Activated T-helper 9 cell treated with anti-CD3 and anti-CD28 coated beads, Interleukin-2, amount 50 U/mL, for 16 hours (primary cell): Measurements from ENCODE around the gene NECAP2.
"Not testable (repeated sequence)": the region's sequence is repeated elsewhere in the genome, so short reads cannot be mapped to it uniquely, and the experiment has no call there.

ENCODE experiments used
- DNase-seq: peaks from one replicate; pipeline ENCODE4 v3.0.0-alpha.2; 2020; ENCODE audit warnings: low read depth

NECAP2 gene

DNA sequence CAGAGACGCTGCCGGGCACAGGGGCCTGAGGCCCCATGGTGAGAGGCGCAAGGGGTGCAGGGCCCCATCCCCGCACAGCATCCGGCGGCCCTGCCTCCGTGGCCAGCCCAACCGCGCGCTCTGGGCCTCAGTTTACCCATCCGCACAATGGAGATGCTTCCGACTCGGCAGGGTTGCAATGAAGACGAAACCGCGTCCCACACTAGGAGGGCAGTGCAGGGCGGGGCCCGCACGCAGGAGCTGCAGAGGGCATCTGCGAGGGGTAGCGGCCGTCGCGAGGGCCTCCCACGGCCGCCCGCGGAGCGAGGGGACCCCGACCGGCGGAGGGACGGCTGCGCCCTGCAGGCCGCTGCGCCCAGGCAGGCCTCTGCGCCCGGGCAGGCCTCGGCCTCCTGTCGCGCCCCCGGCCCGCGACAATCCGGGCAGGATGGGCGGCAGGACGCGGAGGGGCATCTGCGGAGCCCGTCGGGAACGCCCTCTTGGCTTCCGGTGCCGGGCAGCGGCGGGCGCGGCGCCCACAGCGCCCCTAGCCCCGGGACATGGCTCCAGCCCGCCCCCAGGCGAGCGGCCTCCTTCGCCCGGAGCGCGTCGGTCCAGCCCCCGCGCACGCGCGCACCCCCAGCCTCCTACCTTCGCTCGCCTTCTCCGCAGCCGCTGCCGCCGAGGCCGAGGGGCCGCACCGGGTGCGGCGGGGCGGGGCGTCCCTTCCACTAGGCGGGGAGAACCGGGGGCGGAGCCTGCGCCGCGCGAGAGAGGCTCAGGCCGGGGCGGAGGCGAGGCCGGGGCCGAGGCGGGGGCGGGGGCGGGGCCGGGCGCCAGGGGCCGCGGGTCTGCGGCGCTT lies 58.3 kb downstream of the NECAP2 start:
- peak; percentile 77 for DNase-seq

DNA sequence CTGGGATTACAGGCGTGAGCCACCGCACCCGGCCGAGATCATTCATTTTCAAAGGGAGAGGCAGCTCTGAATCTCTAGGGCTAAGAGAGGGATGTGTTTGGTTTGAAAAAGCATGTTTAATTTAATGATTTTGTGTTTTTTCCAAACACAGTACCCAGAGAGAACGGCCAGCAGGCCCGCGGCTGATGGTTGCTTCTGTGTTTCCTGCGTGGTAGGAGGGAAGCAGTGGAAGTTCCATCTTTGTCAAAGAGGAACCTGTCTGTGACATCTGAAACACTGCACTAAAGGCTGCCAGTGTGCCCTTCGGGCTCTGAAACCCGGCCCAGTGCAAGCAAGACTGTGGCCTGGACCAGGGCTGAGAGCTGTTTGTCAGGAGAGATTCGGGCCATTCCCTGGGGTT lies 59.9 kb downstream of the NECAP2 start:
- not testable (repeated sequence) for DNase-seq

DNA sequence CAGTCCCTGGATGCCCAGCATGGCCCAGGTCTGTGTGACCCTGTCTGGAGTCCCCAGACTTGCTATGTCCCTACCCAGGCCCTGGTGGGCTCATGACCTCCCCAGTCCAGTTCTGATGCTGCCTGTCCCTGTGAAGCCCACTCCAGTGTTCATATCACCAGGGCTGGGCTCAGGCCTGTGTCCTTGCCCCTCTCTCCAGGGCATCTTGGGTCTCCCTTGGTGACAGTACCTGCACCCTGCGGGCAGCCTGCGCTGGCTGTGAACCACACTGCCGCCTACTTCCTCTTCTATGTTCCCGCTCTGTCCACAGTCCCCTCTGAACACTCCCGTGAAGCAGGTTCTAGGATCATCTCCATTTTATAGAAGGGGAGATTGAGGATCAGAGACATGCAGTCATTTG lies 60.5 kb downstream of the NECAP2 start:
- DNase-seq, result not testable (repeated sequence)

DNA sequence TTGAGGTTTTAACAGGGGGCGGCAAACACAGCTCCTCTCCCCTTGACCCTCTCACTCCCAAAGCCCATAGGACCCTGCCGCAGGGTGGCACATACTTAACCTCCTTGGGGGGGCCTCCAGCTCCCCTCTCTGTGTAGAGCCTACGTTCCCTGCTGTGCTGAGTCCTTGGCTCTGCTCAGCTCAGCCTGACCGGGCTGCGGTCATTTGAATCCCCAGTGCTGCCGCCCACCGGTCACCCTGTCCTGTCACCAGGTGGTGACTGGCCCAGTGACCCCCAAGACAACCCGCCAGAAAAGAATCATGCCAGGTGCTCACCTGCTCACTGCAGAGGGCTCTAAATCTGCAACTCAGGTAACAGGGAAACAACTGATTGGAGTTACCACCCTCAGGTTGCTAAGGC lies 60.9 kb downstream of the NECAP2 start:
- DNase-seq, result not testable (repeated sequence)

DNA sequence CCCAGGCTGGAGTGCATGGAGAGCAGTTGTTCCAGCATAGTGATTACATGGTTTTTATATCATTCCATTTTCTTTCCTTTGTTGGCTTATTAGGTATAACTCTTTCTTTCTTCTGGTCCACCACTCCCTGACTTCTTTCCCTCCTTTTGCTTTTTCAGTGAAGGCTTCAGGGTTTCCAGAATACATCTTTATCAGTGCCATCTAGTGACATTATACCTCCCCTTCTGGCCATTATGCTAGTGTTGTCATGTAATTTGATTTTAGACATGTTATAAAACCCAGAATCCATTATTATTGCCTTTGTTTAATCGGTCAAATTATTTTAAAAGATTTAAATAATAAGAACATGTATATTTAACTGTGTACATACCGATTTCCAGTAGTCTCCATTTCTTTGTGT lies 63.0 kb downstream of the NECAP2 start:
- no peak for DNase-seq

DNA sequence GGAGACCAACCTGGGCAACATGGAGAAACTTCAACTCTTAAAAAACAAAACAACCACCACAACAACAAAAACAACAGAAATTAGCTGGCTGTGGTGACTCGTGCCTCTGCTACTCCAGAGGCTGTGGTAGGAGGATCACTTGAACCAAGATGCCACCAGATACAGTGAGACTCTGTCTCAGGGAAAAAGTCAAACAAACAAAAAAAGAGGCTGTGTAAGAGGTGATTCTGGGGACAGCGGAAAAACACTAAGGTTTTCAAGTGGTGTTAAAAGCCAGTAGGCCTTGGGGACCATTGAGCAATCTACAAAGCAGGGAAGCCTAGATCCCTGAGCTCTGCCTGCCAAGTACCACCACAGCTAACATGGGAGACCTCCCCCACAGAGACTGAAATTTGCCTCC lies 65.3 kb downstream of the NECAP2 start:
- not testable (repeated sequence) for DNase-seq

DNA sequence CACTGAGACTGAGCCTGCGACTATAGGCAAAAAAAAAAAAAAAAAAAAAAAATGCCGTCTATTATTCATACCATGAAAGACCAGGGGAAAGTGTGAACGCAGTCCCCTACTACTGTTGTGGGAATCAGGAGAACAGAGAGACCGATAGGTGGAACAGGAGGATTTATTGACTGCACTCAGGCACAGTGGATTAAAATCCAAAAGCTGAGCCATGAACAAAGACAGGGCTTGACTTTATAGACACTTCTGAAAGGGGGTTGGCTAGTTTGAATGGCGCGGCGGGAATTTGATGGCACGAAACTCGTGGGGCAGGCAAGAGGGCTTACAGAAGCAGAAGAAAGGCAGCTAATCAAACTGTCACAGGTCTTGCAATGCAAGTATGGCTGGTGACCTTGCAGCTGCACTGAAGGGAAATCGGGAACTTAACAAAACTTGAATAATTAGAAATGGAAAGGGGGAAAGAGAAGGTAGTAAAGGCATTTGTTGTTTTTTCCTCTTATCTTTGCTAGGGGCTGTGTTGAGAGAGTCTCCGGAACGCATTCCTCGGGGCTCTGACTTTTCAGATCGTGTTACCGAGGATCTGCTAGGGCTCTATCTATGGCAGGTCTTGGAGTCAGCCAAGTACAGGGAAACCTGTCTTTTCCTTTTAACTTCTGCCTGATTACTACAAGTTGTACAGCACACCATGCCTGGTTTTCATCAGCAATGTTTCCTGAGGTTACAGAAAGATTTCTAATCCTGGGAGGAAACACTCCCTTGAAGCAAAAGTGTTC lies 66.0 kb downstream of the NECAP2 start:
- not testable (repeated sequence) for DNase-seq

DNA sequence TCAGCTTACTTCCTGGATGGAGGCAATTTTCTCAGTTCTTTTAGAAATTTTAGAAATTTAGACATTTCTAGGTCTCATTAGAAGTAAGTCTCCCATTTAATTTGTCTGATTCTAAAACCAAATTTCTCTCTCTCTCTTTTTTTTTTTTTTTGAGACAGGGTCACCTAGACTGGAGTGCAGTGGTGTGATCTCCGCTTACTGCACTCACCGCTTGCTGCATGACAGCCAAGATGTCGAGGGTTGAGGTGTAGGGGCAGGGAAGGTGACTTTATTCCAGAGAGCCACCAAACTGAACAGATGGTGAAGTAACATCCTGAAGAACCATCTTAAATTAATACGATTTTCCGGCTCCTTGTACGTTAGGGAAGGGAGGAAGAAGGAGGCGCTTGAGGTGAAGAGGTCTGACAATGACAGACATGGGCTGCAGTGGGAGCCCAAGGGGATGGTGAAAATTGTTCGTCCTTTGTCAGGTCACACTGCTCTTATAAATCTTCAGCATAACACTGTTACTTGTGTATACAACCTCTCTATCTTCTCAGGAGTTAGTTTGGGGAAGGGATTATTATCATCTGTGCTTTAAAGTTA lies 68.4 kb downstream of the NECAP2 start:
- DNase-seq, result not testable (repeated sequence)
